Uterus (tissue), 4 donors: ENCODE results near the gene CA12. TPM values are rescaled to one million over a fixed set of nuclear protein-coding genes. Genes with fewer than 3 reads are reported as not detected.

Source experiments
- DNase-seq, 2 donors: peaks; one replicate each; pipeline ENCODE4 v3.0.0-alpha.2; 2019 to 2020
- H3K27ac ChIP-seq, 2 donors: fragments of 200-600 bp; sonication (generic); 1 replicate in 1 of 2; 2 replicates in 1 of 2; pipeline ENCODE4 v1.5.1; 2016 to 2018
- H3K27me3 ChIP-seq, 2 donors: fragments of 200-600 bp; sonication (generic); one replicate each; pipeline ENCODE4 v1.5.1; 2018 to 2019; ENCODE audit warnings: control low read depth in 1 of 2
- H3K36me3 ChIP-seq, 2 donors: fragments of 200-600 bp; sonication (generic); one replicate each; pipeline ENCODE4 v1.5.1; 2019; ENCODE audit warnings: control low read depth in 1 of 2
- H3K4me1 ChIP-seq, 2 donors: fragments of 200-600 bp; sonication (generic); one replicate each; pipeline ENCODE4 v1.5.1; 2018 to 2019; ENCODE audit warnings: control low read depth in 1 of 2
- H3K4me3 ChIP-seq, 2 donors: fragments of 200-600 bp; sonication (generic); 1 replicate in 1 of 2; 2 replicates in 1 of 2; pipeline ENCODE4 v1.5.1; 2018 to 2019; ENCODE audit warnings: mild to moderate bottlenecking in 1 of 2
- H3K9me3 ChIP-seq, 2 donors: fragments of 200-600 bp; sonication (generic); one replicate each; pipeline ENCODE4 v1.5.1; 2019; ENCODE audit warnings: control low read depth in 1 of 2
- POLR2A ChIP-seq, 2 donors: fragments of 450-650 bp; IDR thresholded peaks; one replicate each; pipeline ENCODE4 v1.6.1; 2016; ENCODE audit warnings: antibody characterized with exemption in 2 of 2, mild to moderate bottlenecking in 1 of 2, moderate library complexity in 1 of 2
- intact Hi-C: fragments of 100-400 bp; cut with DNase I; formaldehyde crosslinking; loops from one replicate; pipeline ENCODE4 v1.15.1; 2023; ENCODE audit warnings: low total_unique reads
- total RNA-seq, 4 donors: library from RNA; depleted of rRNA in 3 of 4; stranded (reverse); fragments of >200 nt in 3 of 4; gene quantifications; one replicate each; pipeline versions ENCODE4 v1.1.0 to v1.2.4, GENCODE V29; 2014 to 2023
- TF ChIP-seq, protein P1 (sequence below), 4 experiments: fragments of 200-600 bp in 2 of 4; fragments of 450-650 bp in 2 of 4; sonication (generic) in 2 of 4; IDR thresholded peaks; one replicate each; pipeline ENCODE4 v1.5.1; 2016 to 2019; ENCODE audit warnings: antibody characterized with exemption in 4 of 4, mild to moderate bottlenecking in 2 of 4, moderate library complexity in 1 of 4
- donor health status: DM: yes; HTN: yes; CAD: no.

The CA12 gene
- total RNA-seq, 4 donors from 2014 or later: 0.29 to 11.8 (median 8.0) TPM

DNA sequence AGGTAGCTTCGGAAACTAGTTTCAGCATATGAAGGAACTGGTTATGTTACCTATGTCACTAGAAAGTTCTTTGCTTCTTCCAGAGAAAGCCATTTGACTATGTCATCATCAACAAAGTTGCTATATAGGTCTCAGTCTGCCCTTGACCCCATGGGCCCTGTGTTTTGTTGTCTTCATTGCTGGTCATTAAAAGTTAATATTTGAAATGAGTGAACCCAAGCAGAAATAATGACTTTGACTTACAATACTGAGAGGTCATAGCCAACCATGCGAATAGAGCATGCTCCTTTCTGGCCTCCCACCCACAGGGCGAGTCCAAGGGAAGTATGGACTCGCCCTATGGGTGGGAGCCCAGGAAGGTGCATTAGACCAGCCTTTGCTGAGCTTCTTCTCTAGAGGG is 63.3 kb downstream of the CA12 start:
- no peak overlapping the region for H3K27ac ChIP-seq
- no peak for TF ChIP-seq POLR2A (IDR thresholded peaks at IDR 0.05)
- TF ChIP-seq, protein P1, sequence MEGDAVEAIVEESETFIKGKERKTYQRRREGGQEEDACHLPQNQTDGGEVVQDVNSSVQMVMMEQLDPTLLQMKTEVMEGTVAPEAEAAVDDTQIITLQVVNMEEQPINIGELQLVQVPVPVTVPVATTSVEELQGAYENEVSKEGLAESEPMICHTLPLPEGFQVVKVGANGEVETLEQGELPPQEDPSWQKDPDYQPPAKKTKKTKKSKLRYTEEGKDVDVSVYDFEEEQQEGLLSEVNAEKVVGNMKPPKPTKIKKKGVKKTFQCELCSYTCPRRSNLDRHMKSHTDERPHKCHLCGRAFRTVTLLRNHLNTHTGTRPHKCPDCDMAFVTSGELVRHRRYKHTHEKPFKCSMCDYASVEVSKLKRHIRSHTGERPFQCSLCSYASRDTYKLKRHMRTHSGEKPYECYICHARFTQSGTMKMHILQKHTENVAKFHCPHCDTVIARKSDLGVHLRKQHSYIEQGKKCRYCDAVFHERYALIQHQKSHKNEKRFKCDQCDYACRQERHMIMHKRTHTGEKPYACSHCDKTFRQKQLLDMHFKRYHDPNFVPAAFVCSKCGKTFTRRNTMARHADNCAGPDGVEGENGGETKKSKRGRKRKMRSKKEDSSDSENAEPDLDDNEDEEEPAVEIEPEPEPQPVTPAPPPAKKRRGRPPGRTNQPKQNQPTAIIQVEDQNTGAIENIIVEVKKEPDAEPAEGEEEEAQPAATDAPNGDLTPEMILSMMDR (IDR thresholded peaks at IDR 0.05): no peak

DNA sequence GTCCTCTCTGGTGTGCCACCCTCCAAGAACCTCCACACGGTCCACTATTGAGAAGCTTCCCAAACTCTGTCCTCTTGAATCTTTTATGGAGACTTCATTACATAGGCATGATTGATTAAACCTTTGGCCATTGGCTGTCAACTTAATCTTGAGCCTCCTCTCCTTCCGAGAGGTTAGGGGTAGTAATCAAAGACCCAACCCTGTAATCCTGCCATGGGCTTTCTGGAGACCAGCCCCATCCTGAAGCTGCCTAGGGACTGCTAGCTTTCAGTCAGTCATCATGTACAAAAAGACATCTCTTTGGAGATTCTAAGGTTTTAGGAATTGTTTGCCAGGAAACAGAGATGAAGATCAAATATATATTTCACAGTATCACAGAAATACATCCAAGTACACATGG is 67.2 kb downstream of the CA12 start:
- H3K4me1 ChIP-seq: no peaks in the 10 kb centered on the region

More for the DNA sequence above, 63.3 kb downstream of the CA12 start:
- Histone ChIP-seq H3K27me3 (no peaks in the 10 kb centered on the region), H3K36me3 (no peaks in the 10 kb centered on the region), H3K4me3 (no peak overlapping the region), H3K4me1 (no peaks in the 10 kb centered on the region), H3K9me3 (no peaks in the 10 kb centered on the region)
- intact Hi-C loops: no loop called here
- no peak for DNase-seq

DNA sequence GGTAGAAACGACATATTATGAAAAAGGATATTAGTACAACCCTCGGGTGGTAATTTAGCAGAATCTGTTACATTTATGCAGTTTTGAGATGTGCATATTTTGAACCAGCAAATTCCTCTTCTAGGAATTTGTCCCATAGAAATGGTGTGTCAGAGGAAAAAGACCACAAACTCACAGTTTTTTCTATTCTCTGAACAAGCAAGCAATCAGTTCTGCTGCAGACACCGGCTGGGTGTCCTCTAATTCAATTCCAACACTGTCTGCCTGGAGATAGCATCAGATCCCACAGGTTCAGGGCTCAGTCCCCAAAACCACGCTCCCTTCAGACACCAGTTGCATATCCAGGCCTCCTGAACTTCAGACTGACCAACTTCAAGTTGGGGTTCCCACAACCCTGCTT is 67.8 kb downstream of the CA12 start:
- no peak for TF ChIP-seq POLR2A (IDR thresholded peaks at IDR 0.05)
- TF ChIP-seq, protein P1 (IDR thresholded peaks at IDR 0.05): no peak

More for the DNA sequence above, 67.2 kb downstream of the CA12 start:
- DNase-seq: no peak
- H3K27me3 ChIP-seq: no peaks in the 10 kb centered on the region
- H3K9me3 ChIP-seq: no peaks in the 10 kb centered on the region
- TF ChIP-seq, protein P1 (IDR thresholded peaks at IDR 0.05): no peak
- no peak for TF ChIP-seq POLR2A (IDR thresholded peaks at IDR 0.05)
- intact Hi-C loops: no loop called here
- no peak overlapping the region for H3K27ac ChIP-seq
- no peak overlapping the region for H3K4me3 ChIP-seq
- no peaks in the 10 kb centered on the region for H3K36me3 ChIP-seq

DNA sequence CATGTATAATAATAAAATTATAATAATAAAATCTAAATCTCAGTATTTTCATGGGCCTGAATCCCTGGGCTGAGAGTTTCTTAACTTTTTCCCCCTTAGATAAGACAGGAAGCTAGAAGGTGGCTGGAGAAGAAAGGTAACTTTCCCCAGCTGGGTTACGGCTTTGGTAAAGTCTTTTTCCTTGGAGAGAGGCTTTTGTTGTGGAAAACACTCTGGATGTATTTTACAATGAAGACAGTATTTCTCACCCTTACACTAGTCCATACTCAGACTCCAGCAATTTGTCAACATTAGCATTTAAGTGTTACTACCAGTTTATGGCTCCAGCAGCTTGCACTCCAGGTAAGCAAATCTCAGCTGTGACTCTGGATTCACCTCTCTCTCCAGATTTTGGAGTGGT is 69.4 kb downstream of the CA12 start:
- intact Hi-C loops: no loop called here
- H3K36me3 ChIP-seq: no peaks in the 10 kb centered on the region
- H3K27ac ChIP-seq: no peak overlapping the region
- no peaks in the 10 kb centered on the region for H3K27me3 ChIP-seq
- no peaks in the 10 kb centered on the region for H3K4me1 ChIP-seq
- no peak overlapping the region for H3K4me3 ChIP-seq
- no peaks in the 10 kb centered on the region for H3K9me3 ChIP-seq
- TF ChIP-seq, protein P1 (IDR thresholded peaks at IDR 0.05): no peak
- TF ChIP-seq POLR2A (IDR thresholded peaks at IDR 0.05): no peak
- DNase-seq: no peak

More for the DNA sequence above, 67.8 kb downstream of the CA12 start:
- no peak overlapping the region for H3K27ac ChIP-seq
- no peaks in the 10 kb centered on the region for H3K9me3 ChIP-seq
- no peaks in the 10 kb centered on the region for H3K27me3 ChIP-seq
- H3K4me3 ChIP-seq: no peak overlapping the region
- DNase-seq: no peak
- H3K36me3 ChIP-seq: no peaks in the 10 kb centered on the region
- no peaks in the 10 kb centered on the region for H3K4me1 ChIP-seq
- intact Hi-C loops: no loop called here

DNA sequence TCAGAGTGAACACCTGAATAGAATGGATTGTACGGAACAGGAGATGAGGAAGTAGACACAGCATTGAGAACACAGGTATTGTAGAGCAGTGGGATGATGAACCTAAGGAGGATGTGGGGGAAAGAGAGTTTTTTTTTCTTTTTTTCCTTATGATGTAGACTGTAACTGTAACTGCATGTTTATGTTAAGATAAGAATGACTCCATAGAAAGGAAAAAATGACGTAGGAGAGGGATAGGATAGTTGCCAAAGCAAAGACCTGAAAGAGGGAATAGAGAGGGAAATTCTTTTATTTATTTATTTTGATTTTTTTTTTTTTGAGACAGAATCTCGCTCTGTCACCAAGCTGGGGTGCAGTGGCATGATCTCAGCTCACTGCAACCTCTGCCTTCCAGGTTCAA is 71.0 kb downstream of the CA12 start:
- Histone ChIP-seq H3K36me3 (no peaks in the 10 kb centered on the region), H3K9me3 (no peaks in the 10 kb centered on the region), H3K4me3 (no peak overlapping the region), H3K27me3 (no peaks in the 10 kb centered on the region), H3K4me1 (no peaks in the 10 kb centered on the region), H3K27ac (no peak overlapping the region)
- TF ChIP-seq, protein P1 (IDR thresholded peaks at IDR 0.05): no peak
- TF ChIP-seq POLR2A (IDR thresholded peaks at IDR 0.05): no peak
- no peak for DNase-seq
- intact Hi-C loops: no loop called here
